CD4-positive, alpha-beta T cell (primary cell): ENCODE results near the gene BIRC5. TPM values are rescaled to one million over a fixed set of nuclear protein-coding genes. Genes with fewer than 3 reads are reported as not detected.

ENCODE experiments used
- ATAC-seq: fragments of 200-7000 bp; cut with Tn5 transposase; one replicate; pipeline ENCODE4 v1.10.0; 2022; ENCODE audit warnings: mild to moderate bottlenecking; ENCODE audit not compliant: poor library complexity
- CTCF ChIA-PET: fragments of 350-600 bp; sonication (Branson Sonifier 250); formaldehyde crosslinking; loops from one replicate; lab custom pipeline; 2021; ENCODE audit warnings: antibody characterized with exemption, inconsistent platforms; lab: Charles Lee
- POLR2A ChIA-PET: fragments of 350-600 bp; sonication (Branson Sonifier 250); formaldehyde crosslinking; loops from one replicate; lab custom pipeline; 2021; ENCODE audit warnings: antibody characterized with exemption, inconsistent platforms; lab: Charles Lee
- DNase-seq, 14 experiments: peaks; one replicate each; pipeline ENCODE4 v3.0.0-alpha.2; 2013 to 2020; ENCODE audit warnings: mixed read lengths in 2 of 14
- H3K27ac ChIP-seq, 2 donors: one replicate each; pipeline versions ENCODE4 v1.5.1 to v1.7.0; 2013; ENCODE audit warnings: low read length in 2 of 2, low read depth in 1 of 2, mild to moderate bottlenecking in 1 of 2
- H3K27me3 ChIP-seq, 2 experiments: 1 replicate in 1 of 2; 2 replicates in 1 of 2; pipeline versions ENCODE4 v1.6.1 to v1.7.0; 2013; ENCODE audit warnings: low read length in 2 of 2, control low read depth in 1 of 2, mild to moderate bottlenecking in 1 of 2, moderate library complexity in 1 of 2; ENCODE audit not compliant: insufficient read depth in 2 of 2, control insufficient read depth in 1 of 2
- H3K36me3 ChIP-seq: one replicate; pipeline ENCODE4 v1.6.1; 2013; ENCODE audit warnings: low read length, control low read depth; ENCODE audit not compliant: insufficient read depth
- H3K4me1 ChIP-seq: one replicate; pipeline ENCODE4 v1.6.1; 2013; ENCODE audit warnings: low read length, control low read depth; ENCODE audit not compliant: insufficient read depth
- H3K4me3 ChIP-seq: one replicate; pipeline ENCODE4 v1.5.1; 2013; ENCODE audit warnings: mild to moderate bottlenecking, low read length, moderate library complexity
- H3K9me3 ChIP-seq, 2 experiments: 1 replicate in 1 of 2; 2 replicates in 1 of 2; pipeline versions ENCODE4 v1.6.1 to v1.7.0; 2013; ENCODE audit warnings: low read length in 2 of 2, mild to moderate bottlenecking in 2 of 2, control low read depth in 1 of 2, moderate library complexity in 1 of 2; ENCODE audit not compliant: control insufficient read depth in 1 of 2, insufficient read depth in 1 of 2
- H3K27ac Mint-ChIP-seq: one replicate; pipeline ENCODE4 v1.8.0; 2020; ENCODE audit warnings: mixed read lengths
- H3K27me3 Mint-ChIP-seq: one replicate; pipeline ENCODE4 v1.8.0; 2021; ENCODE audit warnings: mixed read lengths
- H3K36me3 Mint-ChIP-seq: one replicate; pipeline ENCODE4 v1.8.0; 2021; ENCODE audit warnings: low read depth, mixed read lengths
- H3K4me1 Mint-ChIP-seq: one replicate; pipeline ENCODE4 v1.8.0; 2021; ENCODE audit warnings: low read depth, mixed read lengths
- H3K4me3 Mint-ChIP-seq: one replicate; pipeline ENCODE4 v1.8.0; 2020; ENCODE audit warnings: mild to moderate bottlenecking, mixed read lengths
- H3K9me3 Mint-ChIP-seq: one replicate; pipeline ENCODE4 v1.8.0; 2020; ENCODE audit warnings: mixed read lengths
- CTCF ChIP-seq: fragments of 200-600 bp; IDR thresholded peaks from one replicate; pipeline ENCODE4 v1.8.0; 2022; ENCODE audit warnings: antibody characterized with exemption, mild to moderate bottlenecking
- intact Hi-C, 2 experiments: fragments of 100-400 bp; cut with DNase I in 1 of 2; cut with micrococcal nuclease in 1 of 2; formaldehyde crosslinking; loops; one replicate each; pipeline versions ENCODE4 v1.15.1 to v1.9.0; 2023 to 2025; cut with DNase I, micrococcal nuclease
- total RNA-seq, 174 experiments: library from RNA in 2 of 174; stranded (reverse) in 2 of 174; gene quantifications; one replicate each; pipeline ENCODE4 v1.2.3 and lab custom pipeline; 2021 to 2026

The BIRC5 gene
- total RNA-seq, 2 experiments from 2014 or later, result 0.39 to 0.41 TPM

DNA sequence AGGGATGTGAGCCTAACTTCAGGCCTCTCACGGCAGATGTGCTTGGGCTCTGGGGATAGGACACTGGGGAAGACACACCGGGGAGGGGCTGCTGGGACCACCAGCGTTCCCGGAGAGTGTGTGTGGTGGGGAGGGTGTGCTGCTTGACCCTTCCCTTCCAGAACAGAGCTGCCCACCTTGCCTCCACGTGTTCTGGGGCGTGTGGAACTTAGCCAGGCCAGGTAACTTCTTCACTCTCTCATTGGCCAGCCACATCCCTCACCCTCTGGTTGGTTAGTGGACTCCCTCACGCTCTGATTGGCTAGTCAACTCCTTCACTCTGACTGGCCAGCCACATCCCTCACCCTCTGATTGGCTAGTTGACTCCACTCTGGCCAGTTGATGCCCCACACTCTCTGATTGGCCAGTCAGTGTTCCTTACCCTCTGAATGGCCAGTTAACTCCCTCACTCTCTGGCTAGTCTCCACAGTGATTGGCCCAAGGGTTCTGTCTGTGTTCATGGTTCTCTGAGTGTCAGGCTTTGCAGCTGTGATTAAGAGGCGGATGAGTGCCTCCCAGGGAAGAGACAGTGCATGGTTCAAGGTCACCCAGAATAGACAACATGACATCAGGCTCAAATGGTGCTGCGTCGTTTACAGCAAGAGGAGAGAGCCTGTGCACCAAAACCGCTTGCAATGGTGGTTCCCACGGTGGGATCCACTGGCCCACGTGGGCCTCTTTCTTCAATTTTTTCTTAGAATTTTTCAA lies 27.4 kb downstream of the BIRC5 start:
- Mint-ChIP-seq H3K36me3 (no peaks in the 10 kb centered on the region), H3K27me3 (no peaks in the 10 kb centered on the region), H3K9me3 (no peaks in the 10 kb centered on the region), H3K27ac (no peak overlapping the region), H3K4me1 (no peaks in the 10 kb centered on the region), H3K4me3 (no peak overlapping the region)
- DNase-seq, result peak in 1 of 14 experiments; percentile 31
- ChIA-PET POLR2A (no interaction called here), CTCF (interaction anchor here (2.0 kb wide), 1 partner anchor 180 kb away, joined by 4 read pairs; no protein-coding TSS in a partner anchor)
- no peak overlapping the region for H3K4me3 ChIP-seq
- no peaks in the 10 kb centered on the region for H3K9me3 ChIP-seq
- ATAC-seq, result no peak
- H3K27me3 ChIP-seq, result no peaks in the 10 kb centered on the region
- TF ChIP-seq CTCF, result no peak
- intact Hi-C loops, result no loop called here
- no peaks in the 10 kb centered on the region for H3K36me3 ChIP-seq
- H3K4me1 ChIP-seq, result no peaks in the 10 kb centered on the region
- H3K27ac ChIP-seq, result no peak overlapping the region

GRCh38 chr17:78242024-78242742 lies 28.1 kb downstream of the BIRC5 start:
- H3K9me3 ChIP-seq, result no peaks in the 10 kb centered on the region
- Mint-ChIP-seq H3K27ac (no peak overlapping the region), H3K9me3 (no peaks in the 10 kb centered on the region), H3K27me3 (no peaks in the 10 kb centered on the region), H3K36me3 (peaks cover 5% of the 10 kb centered on the region), H3K4me1 (no peaks in the 10 kb centered on the region), H3K4me3 (no peak overlapping the region)
- no peak overlapping the region for H3K27ac ChIP-seq
- intact Hi-C loops, result no loop called here
- ChIA-PET POLR2A (no interaction called here), CTCF (interaction anchor here (2.0 kb wide), 1 partner anchor 180 kb away, joined by 4 read pairs; no protein-coding TSS in a partner anchor)
- no peaks in the 10 kb centered on the region for H3K36me3 ChIP-seq
- ATAC-seq, result no peak
- no peak for TF ChIP-seq CTCF
- DNase-seq, result peak in 1 of 14 experiments; percentile 60
- H3K27me3 ChIP-seq, result no peaks in the 10 kb centered on the region
- no peak overlapping the region for H3K4me3 ChIP-seq
- no peaks in the 10 kb centered on the region for H3K4me1 ChIP-seq

DNA sequence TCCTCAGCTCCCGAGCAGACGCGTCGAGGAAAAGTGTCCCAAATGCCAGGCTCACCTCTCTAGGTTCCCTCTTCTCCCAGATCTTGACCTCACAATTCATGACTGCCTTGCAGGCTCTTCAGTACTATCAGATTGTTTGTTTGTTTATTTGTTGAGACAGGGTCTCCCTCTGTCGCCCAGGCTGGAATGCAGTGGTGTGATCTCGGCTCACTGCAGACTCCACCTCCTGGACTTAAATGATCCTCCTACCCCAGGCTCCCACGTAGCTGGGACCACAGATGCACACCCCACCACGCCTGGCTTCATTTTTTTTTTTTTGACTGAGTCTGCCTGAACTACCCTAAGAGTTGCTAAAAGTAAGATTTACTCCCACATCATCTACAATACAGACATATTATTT lies 33.3 kb downstream of the BIRC5 start:
- Histone ChIP-seq H3K27ac (no peak overlapping the region), H3K27me3 (no peaks in the 10 kb centered on the region), H3K36me3 (peaks cover 13% of the 10 kb centered on the region), H3K4me1 (peaks cover 35% of the 10 kb centered on the region), H3K9me3 (no peaks in the 10 kb centered on the region), H3K4me3 (no peak overlapping the region)
- ChIA-PET CTCF (no interaction called here), POLR2A (no interaction called here)
- H3K36me3 Mint-ChIP-seq, result peaks cover 21% of the 10 kb centered on the region
- DNase-seq (no peak), ATAC-seq (no peak)
- H3K4me1 Mint-ChIP-seq, result peaks cover 15% of the 10 kb centered on the region
- TF ChIP-seq CTCF, result no peak
- intact Hi-C loops, result no loop called here
- H3K27ac Mint-ChIP-seq, result no peak overlapping the region
- no peak overlapping the region for H3K4me3 Mint-ChIP-seq
- H3K27me3 Mint-ChIP-seq, result no peaks in the 10 kb centered on the region
- H3K9me3 Mint-ChIP-seq, result no peaks in the 10 kb centered on the region
